Vagina (tissue), 2 donors: ENCODE data around the gene DCHS2.

Experiments
- POLR2A ChIP-seq, 2 donors: fragments of 450-650 bp; IDR thresholded peaks; one replicate each; pipeline ENCODE4 v1.6.1; 2017; ENCODE audit warnings: antibody characterized with exemption in 2 of 2, mild to moderate bottlenecking in 2 of 2, moderate library complexity in 2 of 2
- POLR2AphosphoS5 ChIP-seq, 2 donors: sonication (generic); formaldehyde crosslinking; IDR thresholded peaks; one replicate each; pipeline ENCODE4 v1.9.0; 2017; ENCODE audit warnings: antibody characterized with exemption in 2 of 2, mild to moderate bottlenecking in 2 of 2, low read depth in 1 of 2; ENCODE audit not compliant: insufficient read depth in 1 of 2

DNA sequence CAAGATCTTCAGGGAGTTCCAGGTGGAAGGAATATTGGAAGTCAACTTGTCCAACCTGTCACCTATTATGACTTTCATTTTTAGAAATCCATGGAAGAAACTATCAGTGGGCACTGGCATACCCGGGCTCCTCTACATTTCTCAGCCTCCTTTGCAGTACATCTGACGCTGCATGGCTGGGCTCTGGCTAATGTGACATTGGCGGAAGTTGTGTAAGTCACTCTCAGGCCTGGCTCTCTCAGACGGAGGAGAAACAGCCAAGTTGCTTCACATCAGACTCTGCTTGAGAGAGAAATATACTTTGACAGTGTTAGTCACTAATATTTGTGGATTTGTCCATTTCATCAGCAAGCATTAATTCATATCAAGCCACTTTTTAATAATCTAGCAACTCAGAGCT, 4.5 kb downstream of the DCHS2 start:
- TF ChIP-seq POLR2A (IDR thresholded peaks at IDR 0.05), result no peak
- no peak for TF ChIP-seq POLR2AphosphoS5 (IDR thresholded peaks at IDR 0.05; ENCODE audit: insufficient read depth in 1 of 2, low read depth in 1 of 2)
